LHCN-M2 (cell line): ENCODE measurements around the gene LHX1. TPM values are rescaled to one million over a fixed set of nuclear protein-coding genes. Genes with fewer than 3 reads are reported as not detected.

Experiments
- DNase-seq: peaks from one replicate; pipeline ENCODE4 v3.0.0-alpha.2; 2012; ENCODE audit warnings: low read depth
- total RNA-seq: library from RNA; depleted of rRNA; stranded (reverse); fragments of >200 nt; gene quantifications from 2 replicates; pipeline ENCODE4 v1.2.3, GENCODE V29; 2014

LHX1 gene
- total RNA-seq, 1 experiment from 2014 or later = not detected

DNA sequence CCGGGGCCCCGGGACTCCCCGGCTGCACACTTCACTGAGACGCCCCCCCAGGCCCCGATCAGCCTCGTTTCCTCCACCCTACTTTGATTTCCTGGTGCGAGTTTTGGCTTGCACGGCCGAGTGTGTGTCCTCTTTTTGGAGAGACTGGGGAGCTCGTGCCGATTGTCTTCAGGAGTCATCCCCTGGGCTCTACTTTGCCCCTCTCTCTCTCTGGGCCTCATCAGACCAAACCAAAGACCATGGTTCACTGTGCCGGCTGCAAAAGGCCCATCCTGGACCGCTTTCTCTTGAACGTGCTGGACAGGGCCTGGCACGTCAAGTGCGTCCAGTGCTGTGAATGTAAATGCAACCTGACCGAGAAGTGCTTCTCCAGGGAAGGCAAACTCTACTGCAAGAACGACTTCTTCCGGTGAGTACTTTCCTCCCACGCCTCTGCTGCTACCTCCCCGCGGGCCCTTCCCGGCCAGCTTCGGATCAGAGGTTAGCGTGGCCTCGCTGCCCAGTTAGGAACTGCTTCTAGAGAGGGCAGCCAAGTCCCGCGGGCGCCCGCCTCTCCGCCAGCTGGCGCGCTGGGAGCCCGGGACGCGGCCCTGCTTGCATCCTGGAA lies 787 bp downstream of the LHX1 start:
- no peak for DNase-seq

DNA sequence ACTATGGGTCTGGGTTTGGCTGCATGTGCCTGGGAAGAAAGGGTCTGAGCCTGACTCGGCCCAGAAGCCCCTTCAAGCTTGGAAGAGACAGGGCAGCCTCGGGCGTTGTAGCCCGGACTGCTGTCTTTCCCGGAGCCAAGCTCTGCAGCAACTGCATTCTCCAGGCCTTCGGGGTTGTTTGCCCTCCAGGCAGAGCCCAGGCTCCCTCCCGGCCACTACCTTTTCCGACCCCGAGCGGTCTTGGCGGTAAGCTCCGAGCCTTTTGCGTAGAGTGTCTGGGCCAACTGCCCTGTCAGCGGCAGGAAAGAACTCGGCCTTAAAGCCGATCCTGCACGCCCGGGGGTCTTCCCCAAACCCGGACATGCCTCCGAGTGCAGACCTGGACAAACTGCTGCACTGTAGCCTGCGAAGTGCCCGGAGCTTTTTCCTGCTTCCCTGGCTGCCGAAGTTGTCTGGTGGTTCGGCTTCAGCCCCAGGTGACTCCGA lies 1.3 kb downstream of the LHX1 start:
- no peak for DNase-seq

GRCh38 chr17:36939052-36939801 lies 2.0 kb downstream of the LHX1 start:
- DNase-seq = no peak

DNA sequence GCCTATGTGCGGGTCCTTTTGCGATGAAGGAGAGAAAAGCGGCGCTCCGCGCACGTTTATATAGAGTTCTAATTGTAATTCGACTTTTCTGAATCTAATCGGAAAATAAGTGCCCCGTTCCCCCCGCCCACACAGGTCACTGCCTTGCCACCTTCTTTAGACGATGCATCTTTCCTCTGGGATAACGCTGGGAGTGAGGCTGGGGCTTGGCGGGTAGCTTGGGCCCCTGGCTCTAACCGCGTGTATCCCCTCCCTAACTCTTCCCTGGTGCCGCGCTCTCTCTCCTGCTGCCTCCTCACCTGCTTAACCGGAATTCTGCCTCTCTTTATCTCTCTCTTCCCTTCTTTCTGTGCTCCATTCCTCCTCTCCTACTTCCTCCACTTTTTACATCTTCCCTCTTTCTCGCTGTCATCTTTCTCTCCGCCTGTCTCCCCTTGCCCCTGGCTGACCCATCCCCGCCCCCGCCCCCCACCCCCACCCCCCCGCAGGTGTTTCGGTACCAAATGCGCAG lies 2.6 kb downstream of the LHX1 start:
- DNase-seq = no peak

DNA sequence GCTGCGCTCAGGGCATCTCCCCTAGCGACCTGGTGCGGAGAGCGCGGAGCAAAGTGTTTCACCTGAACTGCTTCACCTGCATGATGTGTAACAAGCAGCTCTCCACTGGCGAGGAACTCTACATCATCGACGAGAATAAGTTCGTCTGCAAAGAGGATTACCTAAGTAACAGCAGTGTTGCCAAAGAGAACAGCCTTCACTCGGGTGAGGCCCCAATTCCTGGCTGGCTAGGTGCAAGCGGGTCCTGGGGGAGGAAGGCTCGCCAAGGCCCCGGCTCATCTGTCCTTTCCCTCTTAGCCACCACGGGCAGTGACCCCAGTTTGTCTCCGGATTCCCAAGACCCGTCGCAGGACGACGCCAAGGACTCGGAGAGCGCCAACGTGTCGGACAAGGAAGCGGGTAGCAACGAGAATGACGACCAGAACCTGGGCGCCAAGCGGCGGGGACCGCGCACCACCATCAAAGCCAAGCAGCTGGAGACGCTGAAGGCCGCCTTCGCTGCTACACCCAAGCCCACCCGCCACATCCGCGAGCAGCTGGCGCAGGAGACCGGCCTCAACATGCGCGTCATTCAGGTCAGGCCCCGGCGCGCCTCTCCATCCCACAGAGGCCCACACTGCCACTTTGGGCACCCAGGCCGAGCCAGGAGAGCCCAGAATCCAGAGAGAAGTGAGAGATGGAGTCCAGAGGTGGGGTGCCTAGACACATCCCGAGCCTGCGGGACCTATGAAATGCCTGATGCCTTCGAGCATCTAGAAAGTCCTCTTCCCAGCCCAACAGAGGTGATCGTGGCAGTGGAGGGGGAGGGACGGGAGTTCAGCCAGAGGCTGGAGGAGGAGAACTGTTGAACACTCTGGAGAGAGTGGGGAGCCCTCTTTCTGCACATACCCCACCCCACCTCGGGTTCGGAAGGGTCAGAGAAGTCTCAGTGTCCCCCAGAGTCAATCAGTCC lies 3.3 kb downstream of the LHX1 start:
- DNase-seq = no peak

GRCh38 chr17:36941265-36942010 lies 4.2 kb downstream of the LHX1 start:
- no peak for DNase-seq

GRCh38 chr17:36942019-36942599 lies 4.8 kb downstream of the LHX1 start:
- DNase-seq = no peak

- DNase-seq = no peak
These were observed 5.4 kb downstream of the LHX1 start for GRCh38 chr17:36942631-36943125.

GRCh38 chr17:36943250-36944191 lies 6.2 kb downstream of the LHX1 start:
- no peak for DNase-seq

DNA sequence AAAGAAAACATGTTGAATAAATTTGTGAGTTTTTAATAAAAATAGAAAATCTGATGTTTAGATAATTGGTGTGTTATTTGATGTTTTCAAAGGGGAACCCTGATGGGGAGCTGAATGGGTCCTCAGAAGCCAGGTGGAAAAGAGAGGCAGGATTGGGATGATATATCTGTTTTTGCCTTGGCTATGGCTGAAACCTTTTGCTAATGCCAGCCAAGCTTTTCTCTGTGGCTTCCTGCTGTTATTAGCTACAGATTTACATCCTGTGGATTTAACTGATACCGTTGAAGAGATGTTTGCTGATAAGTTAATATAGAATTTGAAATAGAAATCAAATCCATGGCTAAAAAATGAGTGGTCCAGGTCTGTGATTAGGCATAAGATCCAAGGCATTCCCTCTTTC lies 7.3 kb downstream of the LHX1 start:
- no peak for DNase-seq

DNA sequence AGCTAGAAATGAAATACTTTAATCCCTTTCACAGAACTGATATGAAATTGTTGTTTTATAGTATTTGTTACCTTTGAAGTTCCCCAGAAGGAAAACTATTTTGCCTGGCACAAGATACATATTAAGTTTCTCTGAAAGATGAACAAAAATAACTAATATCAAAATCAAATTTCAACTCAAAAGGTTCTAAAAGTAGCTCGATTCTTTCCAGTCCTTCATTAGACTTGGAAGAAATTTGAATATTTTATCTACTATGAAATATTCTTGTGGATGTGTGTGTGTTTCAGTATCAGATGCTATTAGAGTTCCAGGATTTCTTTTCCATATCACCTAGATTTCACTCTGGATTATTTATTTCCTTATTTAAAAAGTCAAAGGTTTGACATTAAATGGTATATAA lies 7.9 kb downstream of the LHX1 start:
- DNase-seq = no peak

DNA sequence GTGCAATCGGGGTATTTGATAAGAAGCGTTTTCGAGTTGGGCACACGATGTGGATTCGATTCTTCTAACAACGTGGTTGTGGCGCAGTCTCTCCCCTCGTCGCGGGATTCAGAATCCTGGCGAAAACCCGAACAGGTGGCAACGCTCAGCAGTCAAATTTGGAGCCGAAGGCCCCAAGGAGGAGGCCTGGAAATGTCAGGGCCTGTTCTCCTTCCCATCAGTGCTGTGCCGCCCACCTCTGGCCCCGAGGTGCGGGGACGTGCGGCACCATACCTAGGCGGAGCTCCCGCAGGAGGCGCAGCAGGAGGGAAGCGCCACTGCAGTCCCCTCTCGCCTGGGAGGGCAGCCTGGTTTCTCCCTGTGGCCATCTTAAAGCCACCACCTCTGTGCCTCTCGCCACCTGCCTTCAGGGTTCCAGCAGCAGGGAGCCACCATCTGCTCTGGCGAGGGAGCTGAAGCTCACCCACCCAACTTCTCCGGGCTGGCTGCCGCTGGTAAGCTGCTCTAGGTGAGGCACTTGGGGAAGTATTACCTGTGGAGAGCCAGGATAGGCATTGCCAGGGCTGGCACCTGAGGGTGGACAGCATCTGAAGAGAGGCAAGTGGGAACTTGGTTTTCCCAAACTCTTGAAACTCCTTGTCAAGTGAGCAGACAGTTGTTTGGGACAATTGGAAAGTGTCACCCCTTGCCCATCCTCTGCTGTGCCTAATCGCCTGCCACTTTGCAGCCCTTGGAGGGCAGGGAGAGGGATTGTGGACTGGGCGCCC lies 8.9 kb downstream of the LHX1 start:
- no peak for DNase-seq

DNA sequence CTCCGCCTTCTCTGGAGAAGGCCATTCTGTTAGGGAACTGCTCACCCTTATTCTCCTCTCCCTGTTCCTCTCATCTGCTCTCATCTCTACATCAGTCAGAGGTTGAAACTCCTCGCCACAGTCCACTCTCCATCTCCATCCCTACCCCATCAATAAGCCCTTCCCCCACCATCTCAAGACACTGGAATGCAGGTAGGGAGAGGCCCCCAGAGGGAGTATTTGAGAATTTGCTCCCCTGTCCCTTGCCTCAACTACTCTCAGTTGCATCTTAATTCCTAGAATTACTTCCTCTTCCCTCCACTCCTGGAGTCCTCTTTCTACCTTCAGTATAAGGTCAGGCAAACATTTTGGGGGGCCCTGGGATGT lies 9.4 kb downstream of the LHX1 start:
- DNase-seq = no peak

DNA sequence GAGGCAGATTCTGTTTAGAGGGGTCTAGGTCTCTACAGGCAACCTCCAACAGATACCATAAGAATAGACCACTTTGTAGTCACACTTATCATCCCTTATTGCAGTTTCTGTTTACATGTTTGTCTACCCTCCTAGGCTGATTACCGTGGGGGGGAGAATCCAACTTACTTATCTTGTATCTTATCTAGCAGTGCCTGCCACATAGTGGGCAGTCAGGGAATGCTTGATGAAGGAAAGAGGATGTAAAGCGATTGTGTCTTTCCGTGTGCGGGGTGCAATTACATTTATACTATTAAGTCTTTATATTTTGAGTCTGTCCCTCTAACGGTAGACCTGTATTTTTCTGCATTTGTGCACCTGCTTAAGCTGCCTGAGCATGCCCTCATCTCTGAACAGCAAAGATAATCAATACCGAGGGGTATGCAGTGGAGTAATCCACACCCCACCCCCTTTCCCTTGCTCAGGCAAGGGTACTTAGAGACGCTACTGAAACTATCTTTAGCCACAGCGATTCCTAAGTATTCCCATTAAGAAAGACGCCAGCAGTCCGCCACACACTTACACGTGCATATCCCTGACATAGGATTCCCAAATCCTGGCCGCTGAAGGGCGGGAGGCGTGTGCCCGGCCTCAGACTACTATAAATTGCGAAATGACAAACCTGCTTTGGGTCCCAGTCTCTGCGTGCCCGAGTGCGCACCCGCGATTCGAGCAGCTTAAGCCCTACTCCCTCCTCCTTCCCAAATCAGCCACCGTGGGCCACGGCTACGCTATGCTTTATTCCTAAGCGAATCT lies 10.8 kb downstream of the LHX1 start:
- no peak for DNase-seq

DNA sequence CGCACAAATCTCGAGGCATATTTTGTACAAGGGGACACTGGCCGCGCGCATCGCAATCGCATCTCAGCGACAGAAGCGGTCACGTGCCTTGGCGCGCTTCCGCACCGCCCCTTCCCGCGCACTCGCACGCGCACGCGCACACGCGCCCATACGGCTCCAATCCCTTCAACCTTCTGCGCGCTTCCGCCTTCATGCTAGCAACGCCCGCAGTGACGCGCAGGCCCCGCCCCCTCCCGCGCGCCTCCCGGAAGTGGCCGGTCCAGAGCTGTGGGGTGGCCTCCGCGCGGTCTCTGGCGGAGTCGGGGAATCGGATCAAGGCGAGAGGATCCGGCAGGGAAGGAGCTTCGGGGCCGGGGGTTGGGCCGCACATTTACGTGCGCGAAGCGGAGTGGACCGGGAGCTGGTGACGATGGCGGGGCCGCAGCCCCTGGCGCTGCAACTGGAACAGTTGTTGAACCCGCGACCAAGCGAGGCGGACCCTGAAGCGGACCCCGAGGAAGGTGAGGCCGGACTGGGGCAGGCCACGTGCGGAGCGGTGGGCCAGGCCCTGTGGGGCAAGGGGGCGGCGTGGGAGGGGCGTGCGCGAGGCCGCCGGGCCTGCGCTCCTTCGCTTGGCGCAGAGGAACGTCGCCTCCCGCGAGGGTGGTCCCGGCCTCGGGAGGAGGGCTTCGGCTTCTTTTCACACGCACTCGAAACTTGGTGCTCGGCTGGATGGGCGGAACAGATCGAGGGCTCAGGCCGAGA lies 11.6 kb downstream of the LHX1 start, which contains the start of gene AATF:
Gene AATF, plus strand, starts transcription at position 238 of the 744 bp plus-strand sequence. Its CDS starts 172 bp downstream, at position 410.
- peak; percentile 96 for DNase-seq

DNA sequence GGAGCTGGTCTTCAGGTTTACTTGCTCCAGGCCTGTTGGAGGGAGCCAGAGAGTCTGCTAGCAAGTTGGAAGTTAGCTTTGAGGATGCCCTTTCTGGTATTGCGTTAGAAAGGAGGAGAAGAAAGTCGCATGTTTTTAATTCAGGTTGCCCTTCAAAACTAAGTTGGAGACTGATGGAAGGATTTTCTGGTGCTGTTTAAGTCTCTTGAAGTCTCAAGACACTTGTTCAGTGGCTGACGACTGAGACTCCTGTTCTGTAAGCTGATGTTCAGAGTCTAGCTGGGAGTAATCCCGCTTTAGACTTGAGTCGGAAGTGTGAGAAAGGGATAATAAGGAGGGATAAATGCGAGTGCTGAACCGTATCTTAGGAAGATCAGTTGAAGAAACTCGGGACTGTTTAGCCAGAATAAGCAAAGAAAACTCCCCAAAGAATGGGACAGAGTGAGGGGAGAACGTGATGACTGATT lies 12.2 kb downstream of the LHX1 start:
- DNase-seq = no peak

DNA sequence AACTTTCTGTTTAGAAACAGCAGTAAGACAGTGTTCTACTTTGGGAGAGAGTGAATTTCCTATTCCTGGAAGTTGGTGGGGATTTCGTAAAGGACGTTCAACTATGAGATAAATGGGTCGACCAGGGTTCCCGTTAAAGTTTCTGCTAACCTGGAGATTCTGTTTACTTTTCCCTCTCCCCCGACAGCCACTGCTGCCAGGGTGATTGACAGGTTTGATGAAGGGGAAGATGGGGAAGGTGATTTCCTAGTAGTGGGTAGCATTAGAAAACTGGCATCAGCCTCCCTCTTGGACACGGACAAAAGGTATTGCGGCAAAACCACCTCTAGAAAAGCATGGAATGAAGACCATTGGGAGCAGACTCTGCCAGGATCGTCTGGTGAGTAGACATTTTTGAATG lies 12.8 kb downstream of the LHX1 start:
- no peak for DNase-seq
